ENCODE measurements around the gene DERL3.

DERL3 gene

GRCh38 chr22:23832226-23833016 is 6.4 kb downstream of the DERL3 start:
- no peak for DNase-seq

DNA sequence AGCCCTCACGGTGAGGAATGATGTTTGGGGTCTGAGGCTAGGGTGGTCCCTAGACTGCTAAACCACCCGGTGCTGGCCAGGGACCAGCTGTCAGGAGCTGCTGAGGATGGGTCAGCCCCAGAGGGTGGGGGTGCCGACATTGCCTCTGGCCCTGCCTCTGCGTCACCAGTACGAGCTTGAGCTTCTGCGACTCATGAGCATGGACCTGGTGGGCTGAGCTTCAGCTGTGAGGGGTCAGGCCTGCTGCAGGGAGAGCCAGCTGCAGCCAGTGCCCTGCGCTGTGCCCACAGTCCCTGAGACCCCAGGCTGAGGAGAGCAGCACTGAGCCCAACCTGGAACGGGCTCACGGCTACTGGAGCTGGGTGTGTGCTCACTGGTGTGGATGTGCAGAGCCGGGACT is 7.0 kb downstream of the DERL3 start:
- no peak for DNase-seq

DNA sequence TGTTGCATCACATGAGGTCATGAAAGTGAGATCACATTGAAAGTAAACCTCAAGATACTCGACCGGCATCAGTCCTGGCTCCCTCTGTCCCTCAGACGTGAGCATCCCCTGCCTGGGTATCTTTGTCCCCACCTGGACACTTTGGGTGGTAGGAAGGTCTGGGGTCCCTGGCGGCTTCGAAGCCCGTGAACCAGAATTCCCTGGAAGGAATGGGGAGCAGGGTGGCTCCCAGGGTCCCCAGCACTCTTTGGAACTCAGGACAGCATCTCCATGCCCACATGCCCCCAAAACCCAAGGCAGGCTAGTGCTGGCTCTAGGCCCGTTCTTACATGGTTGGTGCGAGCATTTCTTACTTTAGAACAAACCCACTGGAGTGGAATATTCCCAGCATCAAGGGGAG is 7.5 kb downstream of the DERL3 start:
- no peak for DNase-seq

DNA sequence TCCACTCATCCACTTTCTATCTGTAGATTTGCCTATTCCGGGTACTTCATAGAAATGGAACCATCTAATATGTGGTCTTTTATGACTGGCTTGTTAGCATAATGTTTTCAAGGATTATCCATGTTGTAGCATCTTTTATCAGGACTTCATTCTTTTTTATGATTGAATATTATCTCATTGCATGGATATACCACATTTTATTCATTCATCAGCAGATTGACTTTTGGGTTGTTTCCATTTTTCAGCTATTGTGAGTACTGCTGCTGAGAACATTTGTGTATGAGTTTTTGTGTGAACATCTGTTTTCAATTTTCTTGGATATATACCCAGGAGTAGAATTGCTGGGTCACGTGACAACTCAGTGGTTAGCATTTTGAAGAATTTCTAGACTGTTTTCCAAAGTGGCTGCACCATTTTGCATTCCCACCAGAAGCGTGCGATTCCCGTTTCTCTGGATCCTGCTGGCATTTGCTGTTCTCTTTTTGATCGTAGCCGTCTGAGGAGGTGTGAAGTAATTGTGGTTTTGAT is 8.9 kb downstream of the DERL3 start:
- DNase-seq: no peak

DNA sequence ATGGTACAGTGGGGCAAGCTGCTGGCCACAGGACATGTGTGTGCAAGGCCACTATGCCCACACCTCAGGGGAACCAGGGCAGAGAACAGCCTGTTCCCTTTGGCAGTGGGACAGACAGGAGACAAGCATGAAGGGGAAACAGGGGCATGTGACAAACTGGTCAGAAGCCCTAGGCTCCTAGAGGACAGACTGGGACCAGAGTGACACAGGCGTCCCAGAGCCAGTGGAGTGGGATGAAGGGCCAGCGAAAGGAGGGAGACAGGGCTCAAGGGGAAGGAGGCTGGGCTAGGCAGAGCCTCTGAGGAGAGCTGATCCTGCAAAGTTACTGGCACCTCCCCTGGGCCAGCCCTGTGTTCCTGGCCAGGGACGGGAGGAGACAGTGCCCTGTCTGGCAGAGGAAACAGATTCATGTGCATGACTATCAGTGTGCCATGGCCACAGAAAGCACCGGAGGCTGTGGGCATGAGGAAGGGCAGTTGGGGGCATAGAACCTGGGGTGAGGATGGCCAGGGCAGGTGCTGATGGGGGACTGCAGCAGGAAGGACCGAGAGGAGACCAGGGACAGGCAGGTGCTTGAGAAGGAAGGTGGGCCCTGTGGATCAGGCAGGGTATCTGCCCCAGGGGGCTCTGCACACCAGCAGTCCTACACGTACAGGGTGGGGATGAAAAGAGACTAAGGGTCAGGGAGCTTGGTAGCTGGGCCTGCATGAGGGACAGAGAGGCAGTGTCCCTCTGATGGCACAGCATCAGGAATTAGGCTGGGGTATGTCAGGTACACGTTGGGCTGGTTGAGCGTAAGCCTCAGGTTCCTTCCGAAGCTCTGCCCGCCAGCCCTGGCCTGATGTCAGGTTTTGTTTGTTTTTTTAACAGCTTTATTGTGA is 9.8 kb downstream of the DERL3 start:
- peak in 6 of 51 donors; percentile 13 to 52 (median 40) for DNase-seq

DNA sequence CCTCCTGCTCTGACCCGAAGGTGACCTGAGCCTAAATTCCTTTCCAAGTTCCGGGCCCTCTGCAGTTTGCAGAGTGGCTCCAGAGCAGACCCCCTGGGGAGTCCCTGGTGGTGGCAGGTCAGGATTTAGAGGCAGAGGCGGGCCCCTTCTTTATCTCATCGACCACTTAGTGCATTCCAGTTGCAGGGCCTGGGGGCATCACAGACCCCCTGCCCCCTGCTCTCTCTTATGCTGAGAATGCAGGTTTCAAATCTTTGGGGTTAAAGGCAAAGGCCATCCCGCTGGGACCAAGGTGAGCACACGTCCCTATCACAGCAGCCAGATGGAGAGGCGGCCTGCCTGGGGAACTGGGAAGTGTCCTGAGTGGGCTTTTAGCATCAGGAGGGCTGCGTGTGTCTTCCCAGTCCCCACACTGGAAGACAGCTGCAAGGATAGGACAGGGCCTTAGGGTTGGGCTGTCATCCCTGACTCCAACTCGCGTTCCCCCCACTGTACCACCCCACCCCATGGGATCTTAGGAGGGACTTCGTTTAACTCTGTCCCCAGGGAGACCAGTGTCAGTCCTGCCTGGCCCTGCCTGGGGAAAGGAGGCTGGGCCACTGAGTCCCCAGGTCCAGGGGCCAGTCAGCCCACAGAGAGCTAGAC is 11.3 kb downstream of the DERL3 start:
- no peak for DNase-seq

- DNase-seq: no peak
Measured at GRCh38 chr22:23826510-23827350, 12.1 kb downstream of the DERL3 start.

DNA sequence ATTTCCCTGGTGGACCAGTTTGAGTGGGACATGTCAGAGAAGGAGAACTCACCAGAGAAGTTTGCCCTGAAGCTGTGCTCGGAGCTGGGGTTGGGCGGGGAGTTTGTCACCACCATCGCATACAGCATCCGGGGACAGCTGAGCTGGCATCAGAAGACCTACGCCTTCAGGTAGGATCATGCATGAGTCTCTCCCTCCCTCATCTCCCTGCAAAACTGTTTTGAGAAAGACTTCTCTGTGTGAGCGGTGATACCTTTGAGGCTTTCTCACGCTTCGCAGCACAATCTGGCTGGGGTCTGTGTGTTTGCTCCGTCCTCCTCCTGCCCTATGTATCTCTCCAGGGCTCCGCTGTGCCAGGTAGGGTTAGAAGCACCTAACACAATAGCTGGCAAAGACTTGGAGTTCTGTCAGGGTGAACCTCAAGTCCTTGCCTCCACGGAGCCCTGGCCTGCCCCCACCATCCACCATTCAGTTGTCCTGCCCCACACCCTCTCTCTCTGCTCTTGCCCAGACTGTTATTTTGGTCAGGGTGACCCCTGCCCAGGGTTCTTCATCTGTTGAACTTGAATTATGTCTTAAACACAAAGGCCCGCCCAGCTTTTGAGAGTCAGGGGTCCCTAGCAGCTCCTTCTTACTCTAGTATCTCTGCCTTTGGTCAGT is 13.4 kb downstream of the DERL3 start:
- DNase-seq: no peak

DNA sequence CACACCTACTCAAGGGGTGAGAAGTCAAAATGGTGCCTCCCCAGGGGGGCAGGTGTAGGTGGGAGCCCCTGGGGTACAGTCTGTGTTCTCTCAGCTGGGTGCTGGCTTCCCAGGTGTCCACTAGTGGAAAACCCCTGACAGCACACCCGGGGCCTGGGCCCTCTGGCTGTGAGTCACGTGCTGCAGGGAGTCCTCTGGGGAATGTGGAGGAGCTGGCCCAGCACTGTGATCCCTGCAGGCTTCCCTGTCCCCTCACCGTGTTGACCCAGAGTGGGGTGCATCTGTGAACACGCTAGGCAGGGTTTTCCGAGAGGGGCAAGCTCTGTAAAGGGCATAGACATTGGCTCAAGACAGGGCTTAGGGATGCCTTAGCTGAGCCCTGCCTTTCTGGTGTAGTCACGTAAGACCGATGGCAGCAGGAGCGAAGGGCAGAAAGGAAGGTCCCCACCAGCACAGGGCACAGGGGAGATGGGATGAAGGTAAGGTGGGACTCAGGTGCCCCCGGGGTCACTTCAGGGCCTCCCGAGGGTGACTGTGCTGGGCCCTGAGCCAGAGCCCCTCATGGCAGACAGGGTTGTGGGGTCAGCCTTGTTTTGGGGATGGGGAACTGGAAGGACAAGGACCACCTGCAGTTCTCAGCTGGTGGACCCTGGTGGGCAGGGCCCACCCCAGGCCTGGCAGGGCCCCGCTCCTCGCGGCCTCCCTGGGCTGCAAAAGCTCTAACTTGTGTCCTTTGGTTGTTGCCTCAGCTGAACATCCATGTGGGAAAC is 14.1 kb downstream of the DERL3 start:
- no peak for DNase-seq

DNA sequence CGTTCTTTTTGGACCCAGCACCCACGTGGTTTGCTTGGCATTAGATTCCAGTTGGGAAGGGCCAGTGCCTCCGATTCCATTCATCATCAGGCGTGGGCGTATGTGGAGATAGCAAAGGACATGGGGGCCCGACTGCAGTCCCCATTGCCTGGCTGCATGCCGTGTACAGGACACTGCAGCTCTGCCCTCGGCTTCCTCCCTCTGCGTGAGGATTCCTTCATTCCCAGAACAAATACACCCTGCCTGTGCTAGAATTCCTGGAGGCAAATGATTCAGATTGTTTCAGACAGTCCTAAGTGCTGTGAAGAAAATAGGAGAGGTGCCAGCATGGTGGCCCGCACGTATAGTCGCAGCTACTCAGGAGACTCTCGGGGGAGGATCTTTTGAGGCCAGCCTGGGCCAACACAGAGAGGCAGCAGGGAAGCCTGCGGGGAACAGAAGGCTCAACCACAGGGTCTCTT is 15.4 kb downstream of the DERL3 start:
- DNase-seq: peak in 1 of 51 donors; percentile 38

DNA sequence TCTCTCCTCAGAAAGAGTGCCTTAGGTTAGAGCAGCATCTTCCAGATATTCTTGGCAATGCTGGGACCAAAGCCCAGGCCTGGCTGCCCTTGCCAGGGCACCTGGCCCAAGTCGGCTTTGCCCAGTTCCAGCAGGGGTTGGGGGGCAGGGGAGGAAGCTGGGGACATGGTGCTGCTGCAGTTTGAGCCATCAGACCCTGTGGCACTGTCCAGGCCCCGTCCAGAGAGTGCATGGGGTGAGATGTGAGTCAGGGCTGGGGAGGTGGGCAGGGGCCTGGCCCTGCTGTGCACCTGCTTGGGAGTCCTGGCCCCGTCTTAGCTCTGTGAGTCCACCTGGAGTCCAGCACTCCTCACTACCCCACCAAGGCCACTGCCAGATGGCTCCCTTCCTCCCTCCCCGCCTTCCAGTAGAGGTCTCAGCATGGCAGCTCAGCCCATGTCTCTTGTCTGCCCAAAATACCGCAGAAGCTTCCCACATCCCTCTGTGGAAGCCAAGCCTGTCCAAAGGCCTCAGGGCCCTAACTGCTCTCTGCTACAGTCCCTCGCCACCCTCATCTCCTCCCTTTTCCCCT is 16.6 kb downstream of the DERL3 start:
- DNase-seq: peak in 12 of 51 donors; percentile 16 to 56 (median 33)

DNA sequence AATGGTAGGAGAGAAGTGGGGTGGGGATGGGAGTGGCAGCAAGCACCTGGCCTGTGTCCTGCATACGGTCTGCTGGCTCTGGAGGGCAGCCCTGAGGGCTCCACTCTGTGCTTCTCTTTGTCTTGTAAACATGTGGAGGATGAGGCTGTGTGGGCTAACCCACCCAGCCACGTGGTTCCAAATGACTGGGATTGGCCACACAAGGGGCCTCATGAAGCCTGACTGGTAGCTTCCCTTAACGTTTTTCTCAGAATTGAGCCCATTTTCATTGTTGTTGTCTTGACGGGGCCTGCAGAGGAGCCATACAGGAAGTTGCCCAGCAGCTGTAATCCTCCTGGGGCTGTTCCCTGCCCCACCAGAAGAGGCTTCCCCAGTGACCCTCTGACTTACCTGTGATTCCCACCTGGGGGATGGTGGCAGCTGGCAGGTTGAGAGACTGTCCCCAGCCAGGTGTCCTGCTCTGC is 18.0 kb downstream of the DERL3 start:
- no peak for DNase-seq

DNA sequence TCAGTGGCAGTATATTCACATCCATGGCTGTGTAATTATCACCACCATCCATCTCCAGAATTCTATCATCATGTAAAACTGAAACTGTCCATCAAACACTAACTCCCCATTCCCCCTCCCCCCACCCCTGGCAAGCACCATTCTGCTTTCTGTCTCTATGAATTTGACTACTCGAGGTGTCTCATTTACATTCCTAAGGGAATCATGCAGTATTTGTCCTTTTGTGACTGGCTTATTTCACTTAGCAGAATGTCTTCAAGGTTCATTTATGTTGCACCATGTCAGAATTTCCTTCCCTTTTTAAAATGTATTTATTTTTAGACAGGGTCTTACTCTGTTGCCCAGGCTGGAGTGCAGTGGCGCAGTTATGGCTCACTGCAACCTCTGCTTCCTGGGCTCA is 20.3 kb downstream of the DERL3 start:
- no peak for DNase-seq

DNA sequence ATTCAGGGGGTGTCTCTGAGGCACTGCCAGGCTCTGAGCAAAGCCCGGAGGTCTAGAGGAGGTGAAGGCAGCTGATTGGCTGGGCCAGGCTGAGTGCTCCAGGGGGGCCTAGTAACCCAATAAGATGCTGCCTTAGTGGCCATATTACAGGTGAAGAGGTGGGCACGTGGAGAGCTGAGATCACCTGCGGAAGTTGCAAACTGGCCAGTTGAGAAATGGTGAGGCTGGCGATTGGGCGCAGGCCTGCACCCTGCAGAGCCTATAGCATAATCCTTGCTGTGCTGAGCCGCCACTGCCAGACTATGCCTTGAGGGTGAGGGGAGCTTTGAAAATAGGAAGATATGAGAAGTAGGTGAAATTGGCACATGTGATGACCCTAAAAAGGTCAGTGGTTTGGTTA is 21.7 kb downstream of the DERL3 start:
- no peak for DNase-seq

GRCh38 chr22:23816156-23816976 is 22.4 kb downstream of the DERL3 start:
- peak in 17 of 51 donors; percentile 12 to 52 (median 26) for DNase-seq

GRCh38 chr22:23815541-23816155 is 23.2 kb downstream of the DERL3 start:
- DNase-seq: no peak

DNA sequence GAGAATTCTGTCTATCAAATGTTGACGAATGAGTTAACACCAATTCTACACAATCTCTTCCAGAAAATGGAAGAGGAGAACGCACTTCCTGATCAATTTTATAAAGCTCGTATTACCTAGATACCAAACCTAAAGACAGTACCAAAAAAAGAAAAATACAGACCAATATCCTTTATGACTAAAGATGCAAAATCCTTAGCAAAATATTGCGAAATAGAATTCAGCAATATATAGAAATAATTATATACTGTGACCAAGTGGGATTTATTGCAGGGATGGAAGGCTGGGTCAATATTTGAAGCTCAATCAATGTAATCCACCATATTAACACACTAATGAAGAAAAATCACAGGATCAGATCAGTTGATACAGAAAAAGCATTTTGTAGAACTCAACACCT is 26.4 kb downstream of the DERL3 start:
- DNase-seq: no peak

DNA sequence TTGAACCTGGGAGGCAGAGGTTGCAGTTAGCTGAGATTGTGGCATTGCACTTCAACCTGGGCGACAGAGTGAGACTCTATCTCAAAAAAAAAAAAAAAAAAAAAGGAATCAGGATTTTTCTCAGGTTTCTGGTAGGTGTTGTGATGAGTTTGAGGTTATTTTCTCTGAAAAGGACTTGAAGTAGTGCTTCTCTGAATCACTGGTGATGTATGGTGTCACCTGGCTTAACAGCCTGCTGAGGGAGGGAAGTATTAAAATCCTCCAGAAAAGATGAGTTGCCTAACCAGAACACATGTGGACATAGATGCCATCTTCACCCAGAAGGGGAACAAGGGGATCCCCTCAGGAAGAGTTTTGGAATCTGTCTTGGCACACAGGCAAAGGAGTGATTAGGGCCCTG is 32.0 kb downstream of the DERL3 start:
- no peak for DNase-seq
